ENCODE results near the gene NEU4.
"Not testable (repeated sequence)": the region's sequence is repeated elsewhere in the genome, so short reads cannot be mapped to it uniquely, and the experiment has no call there.

NEU4 gene

GRCh38 chr2:241808721-241809382 lies at the start of gene NEU4:
NEU4 (plus strand) TSS chr2:241809193; CDS start chr2:241814485, 5,292 bp downstream.
- no peak for TF ChIP-seq CTCF (conservative IDR thresholded peaks at IDR 0.05; ENCODE audit: low read depth, low read length)
- H3K4me3 ChIP-seq (ENCODE audit: low read length) = no peak within 1 kb of the TSS
- DNase-seq (ENCODE audit: low read depth) = no peak

GRCh38 chr2:241759893-241760292 lies 49.1 kb upstream of the NEU4 start:
- H3K4me3 ChIP-seq (ENCODE audit: low read length); DNase-seq (ENCODE audit: low read depth): not testable (repeated sequence)

- no peak overlapping the region for H3K4me3 ChIP-seq (ENCODE audit: low read length)
- no peak for DNase-seq (ENCODE audit: low read depth)
- no peak for TF ChIP-seq CTCF (conservative IDR thresholded peaks at IDR 0.05; ENCODE audit: low read depth, low read length)
These were observed 48.7 kb upstream of the NEU4 start for GRCh38 chr2:241760301-241760771.

GRCh38 chr2:241762321-241762932 lies 46.6 kb upstream of the NEU4 start:
- no peak for TF ChIP-seq CTCF (conservative IDR thresholded peaks at IDR 0.05; ENCODE audit: low read depth, low read length)
- no peak for DNase-seq (ENCODE audit: low read depth)
- no peak overlapping the region for H3K4me3 ChIP-seq (ENCODE audit: low read length)

GRCh38 chr2:241762933-241763369 lies 46.0 kb upstream of the NEU4 start:
- no peak for DNase-seq (ENCODE audit: low read depth)
- no peak for TF ChIP-seq CTCF (conservative IDR thresholded peaks at IDR 0.05; ENCODE audit: low read depth, low read length)
- H3K4me3 ChIP-seq (ENCODE audit: low read length) = no peak overlapping the region

GRCh38 chr2:241763551-241764274 lies 45.3 kb upstream of the NEU4 start:
- no peak for DNase-seq (ENCODE audit: low read depth)
- no peak for TF ChIP-seq CTCF (conservative IDR thresholded peaks at IDR 0.05; ENCODE audit: low read depth, low read length)
- no peak overlapping the region for H3K4me3 ChIP-seq (ENCODE audit: low read length)
